ENCODE data around the gene GMCL1. TPM values are rescaled to one million over a fixed set of nuclear protein-coding genes. Genes with fewer than 3 reads are reported as not detected.
"Not testable (repeated sequence)": the region's sequence is repeated elsewhere in the genome, so short reads cannot be mapped to it uniquely, and the experiment has no call there.

GMCL1 gene, protein sequence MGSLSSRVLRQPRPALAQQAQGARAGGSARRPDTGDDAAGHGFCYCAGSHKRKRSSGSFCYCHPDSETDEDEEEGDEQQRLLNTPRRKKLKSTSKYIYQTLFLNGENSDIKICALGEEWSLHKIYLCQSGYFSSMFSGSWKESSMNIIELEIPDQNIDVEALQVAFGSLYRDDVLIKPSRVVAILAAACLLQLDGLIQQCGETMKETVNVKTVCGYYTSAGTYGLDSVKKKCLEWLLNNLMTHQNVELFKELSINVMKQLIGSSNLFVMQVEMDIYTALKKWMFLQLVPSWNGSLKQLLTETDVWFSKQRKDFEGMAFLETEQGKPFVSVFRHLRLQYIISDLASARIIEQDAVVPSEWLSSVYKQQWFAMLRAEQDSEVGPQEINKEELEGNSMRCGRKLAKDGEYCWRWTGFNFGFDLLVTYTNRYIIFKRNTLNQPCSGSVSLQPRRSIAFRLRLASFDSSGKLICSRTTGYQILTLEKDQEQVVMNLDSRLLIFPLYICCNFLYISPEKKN
- 13.0 and 16.1 TPM in 2 replicates for total RNA-seq (2014; rRNA removed; shearing (Covaris generic))
- polyA plus RNA-seq (2014; cell fraction: nucleus; rRNA removed): 7.2 and 15.1 TPM in 2 replicates

GRCh38 chr2:69829256-69830044 lies at the start of gene GMCL1:
GMCL1 (plus strand) TSS chr2:69829660; CDS start chr2:69829893, 233 bp downstream.
- peak; percentile 95 for DNase-seq (ENCODE audit: extremely low read depth, low read depth)

GRCh38 chr2:69780921-69781320 lies 48.5 kb upstream of the GMCL1 start:
- DNase-seq (ENCODE audit: extremely low read depth, low read depth): no peak

DNA sequence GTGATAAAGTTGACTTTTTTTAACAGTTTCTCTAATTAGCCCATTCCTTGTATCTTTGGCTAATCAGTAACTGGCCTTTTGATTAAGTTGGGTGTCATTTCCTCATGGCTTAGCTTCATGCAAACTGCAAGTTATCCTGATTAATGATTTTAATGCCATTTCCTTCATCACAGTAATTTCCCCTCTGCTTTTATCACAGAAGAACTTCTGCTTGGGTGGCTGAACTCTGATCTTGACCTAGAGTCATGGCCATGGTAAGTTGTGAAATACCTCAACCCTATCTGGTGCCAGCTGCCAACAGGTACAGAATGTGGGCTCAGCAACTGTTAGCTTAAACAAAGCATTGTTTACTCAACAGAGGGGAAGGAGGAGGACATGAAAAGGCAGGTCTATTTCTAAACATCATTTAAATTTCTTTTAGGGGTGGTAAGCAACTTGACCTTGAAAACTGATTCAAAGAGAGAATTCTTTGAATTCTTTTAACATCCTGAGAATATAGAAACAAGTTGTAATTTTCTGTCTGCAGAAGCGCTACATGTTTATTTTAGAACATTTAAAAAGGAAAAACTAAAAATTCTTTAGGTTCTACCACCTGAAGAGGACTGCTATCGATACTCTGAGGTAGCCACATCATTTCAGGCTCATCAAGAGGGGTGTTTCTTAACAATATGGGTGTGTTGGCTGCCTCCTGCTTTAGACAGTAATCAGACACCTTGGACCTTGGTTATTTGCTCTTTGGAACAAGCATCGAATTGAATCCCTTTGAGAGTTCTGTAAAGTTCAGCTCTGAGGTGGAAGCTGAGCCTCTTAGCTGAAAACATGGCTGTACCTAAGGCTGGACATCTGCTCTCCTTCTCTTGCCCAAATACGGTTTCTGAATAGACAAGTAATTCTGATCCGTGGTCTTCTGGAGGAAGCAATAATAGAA lies 47.9 kb upstream of the GMCL1 start:
- no peak for DNase-seq (ENCODE audit: extremely low read depth, low read depth)

- no peak for DNase-seq (ENCODE audit: extremely low read depth, low read depth)
Measured at GRCh38 chr2:69784228-69784627, 45.2 kb upstream of the GMCL1 start.

DNA sequence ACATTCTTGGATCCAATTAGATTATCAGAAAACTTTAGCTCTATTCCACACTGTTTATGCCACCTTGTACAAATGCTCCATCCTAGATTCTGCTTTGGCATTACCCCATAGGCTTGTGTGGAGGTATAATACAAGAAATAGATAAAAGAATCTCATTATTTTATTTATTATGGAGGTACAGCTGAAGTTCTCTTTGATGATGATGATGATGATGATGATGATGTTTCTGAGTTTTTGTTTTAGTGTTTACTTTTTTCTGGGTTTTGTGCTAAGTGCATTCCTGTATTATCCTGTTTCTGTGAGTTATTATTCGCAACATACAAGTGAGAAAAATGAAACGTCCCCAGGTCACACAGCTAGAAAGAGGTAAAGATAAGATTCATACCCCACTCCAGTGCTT lies 44.1 kb upstream of the GMCL1 start:
- DNase-seq (ENCODE audit: extremely low read depth, low read depth): no peak

- DNase-seq (ENCODE audit: extremely low read depth, low read depth): no peak
Measured at GRCh38 chr2:69786052-69786560, 43.4 kb upstream of the GMCL1 start.

DNA sequence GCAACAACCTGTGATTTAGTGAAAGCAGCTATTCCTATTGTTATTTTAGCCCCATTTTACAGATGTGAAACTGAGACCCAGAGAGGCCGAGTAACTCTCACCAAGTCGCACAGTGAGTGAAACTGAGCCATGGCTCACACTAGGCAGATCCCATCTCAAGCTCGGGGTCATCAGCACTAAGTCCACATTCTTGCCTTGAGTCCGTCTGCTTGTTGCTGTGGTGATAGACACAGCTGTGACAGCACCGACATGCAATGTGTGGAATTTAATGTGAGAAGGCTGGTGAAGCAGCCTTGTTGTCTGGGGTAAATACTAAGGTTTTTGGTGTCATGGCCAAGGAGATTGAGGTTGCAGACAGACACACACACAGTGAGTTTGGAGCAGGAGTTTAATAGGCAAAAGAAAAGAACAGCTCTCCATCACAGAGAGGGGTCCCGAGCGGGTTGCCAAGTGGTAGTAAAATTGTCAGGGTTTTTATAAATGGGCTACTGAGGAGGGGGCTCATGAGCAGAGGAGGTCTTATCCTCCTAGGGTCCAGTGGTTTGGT lies 40.2 kb upstream of the GMCL1 start:
- DNase-seq (ENCODE audit: extremely low read depth, low read depth): no peak

DNA sequence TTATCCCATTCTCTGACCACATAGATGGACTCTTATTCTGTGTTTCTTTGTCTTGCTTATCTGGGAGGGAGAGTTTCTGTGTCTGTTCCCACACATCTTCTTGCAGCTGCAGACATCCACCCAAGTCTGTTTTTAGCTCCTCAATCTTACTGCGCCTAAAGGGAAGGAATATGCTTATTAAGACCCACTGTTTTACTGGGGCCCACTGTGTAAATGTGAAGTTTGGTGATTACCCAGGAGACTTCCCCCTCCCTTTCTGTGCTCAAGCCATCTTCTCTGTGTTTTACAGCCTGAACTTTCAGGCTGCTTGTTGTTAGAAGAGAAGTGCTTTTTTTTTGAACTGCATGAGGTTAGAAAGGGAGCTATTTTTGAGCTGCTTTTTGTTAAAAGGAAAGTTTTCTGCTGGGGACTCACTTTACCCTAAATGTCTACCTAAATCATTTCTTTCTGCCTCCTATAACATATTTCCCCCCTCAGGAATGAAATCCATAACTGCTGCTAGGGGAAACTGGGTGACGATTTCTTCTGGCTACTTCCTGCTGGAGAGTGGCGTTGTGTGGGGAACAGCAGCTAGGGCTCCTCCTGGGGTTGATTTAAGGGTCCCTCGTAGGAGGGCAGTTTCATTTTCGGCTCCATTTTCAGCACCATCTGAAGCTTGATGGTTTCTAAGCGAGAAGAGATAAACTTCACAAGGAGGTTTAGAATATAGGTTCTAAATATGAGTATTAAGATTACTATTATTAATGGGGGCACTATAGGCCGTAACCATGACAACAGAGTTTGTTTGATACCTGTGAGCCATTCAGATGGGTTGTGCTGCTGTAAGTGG lies 39.5 kb upstream of the GMCL1 start:
- no peak for DNase-seq (ENCODE audit: extremely low read depth, low read depth)

GRCh38 chr2:69790601-69790959 lies 38.9 kb upstream of the GMCL1 start:
- DNase-seq (ENCODE audit: extremely low read depth, low read depth): no peak

- no peak for DNase-seq (ENCODE audit: extremely low read depth, low read depth)
Measured at GRCh38 chr2:69791045-69791444, 38.4 kb upstream of the GMCL1 start.

DNA sequence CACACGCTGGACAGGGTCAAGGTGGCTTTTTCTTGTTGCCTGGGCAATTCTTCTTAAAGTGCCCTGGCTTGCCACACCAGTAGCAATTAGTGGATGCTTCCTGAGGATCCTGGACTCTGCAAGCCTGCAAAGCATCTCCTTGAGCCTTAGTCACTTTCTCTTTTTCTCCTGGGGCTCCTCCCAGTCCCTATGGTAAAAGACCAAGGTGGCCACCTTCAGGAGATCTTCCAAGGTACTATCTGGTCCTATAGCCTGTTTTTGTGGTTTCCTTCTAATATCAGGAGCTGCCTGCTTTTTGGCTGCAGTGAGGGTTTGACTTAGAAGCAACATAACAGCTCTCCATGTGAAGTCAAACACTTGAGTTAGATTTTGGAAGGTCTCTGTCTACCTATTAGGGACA lies 33.3 kb upstream of the GMCL1 start:
- DNase-seq (ENCODE audit: extremely low read depth, low read depth): no peak

- DNase-seq (ENCODE audit: extremely low read depth, low read depth): no peak
Measured at GRCh38 chr2:69797235-69797634, 32.2 kb upstream of the GMCL1 start.

DNA sequence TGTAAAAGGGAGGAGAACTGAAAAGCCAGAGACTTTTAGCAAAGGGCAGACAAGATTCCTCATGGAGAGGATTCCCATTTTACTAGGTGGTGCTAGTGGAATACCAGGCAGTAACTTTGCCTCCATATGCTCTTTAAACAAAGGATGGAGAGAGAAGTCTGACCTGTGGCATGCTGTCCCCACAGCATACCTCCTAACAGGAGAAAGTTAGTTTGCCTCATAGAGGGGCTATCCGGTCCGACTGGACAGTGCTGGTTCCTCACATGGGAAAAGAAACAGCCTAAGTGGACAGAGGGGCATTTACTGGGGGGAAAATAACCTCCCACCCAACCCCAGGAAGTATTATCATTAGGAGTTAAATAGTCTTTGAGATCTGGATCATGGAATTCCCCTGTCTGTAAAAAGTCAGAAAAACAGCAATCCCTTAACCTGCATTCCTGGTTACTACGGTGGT lies 31.6 kb upstream of the GMCL1 start:
- no peak for DNase-seq (ENCODE audit: extremely low read depth, low read depth)

DNA sequence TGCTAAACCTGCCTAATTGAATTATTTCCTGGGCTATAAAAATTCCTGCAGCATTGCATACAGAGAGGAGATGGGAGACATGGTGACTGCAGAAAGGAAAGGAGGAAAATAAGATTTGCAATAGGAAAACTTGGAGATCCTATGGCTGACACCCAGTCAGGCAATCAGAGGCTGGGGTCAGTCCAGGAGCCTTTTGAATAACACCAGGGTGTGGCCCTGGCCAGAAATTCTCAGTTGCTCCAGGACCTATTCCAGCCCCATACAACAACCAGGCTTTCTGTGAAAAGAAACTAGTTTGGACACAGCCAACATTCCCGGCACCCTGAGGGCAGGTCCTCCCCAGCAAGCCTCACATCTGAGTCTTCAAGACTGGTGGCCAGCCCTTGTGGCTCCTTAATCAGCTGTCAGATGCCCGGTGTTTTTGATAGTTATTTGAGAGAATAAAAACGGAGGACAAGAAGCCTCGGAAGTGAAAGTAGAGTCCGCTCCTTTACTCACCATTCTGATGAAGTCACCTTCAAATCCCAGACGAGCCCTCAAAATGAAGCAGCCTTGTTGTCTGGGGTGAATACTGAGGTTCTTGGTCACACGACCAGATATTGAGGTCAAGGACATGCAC lies 31.1 kb upstream of the GMCL1 start:
- no peak for DNase-seq (ENCODE audit: extremely low read depth, low read depth)

- DNase-seq (ENCODE audit: extremely low read depth, low read depth): no peak
Measured at GRCh38 chr2:69798909-69799526, 30.4 kb upstream of the GMCL1 start.

- no peak for DNase-seq (ENCODE audit: extremely low read depth, low read depth)
Measured at GRCh38 chr2:69801745-69802290, 27.6 kb upstream of the GMCL1 start.

DNA sequence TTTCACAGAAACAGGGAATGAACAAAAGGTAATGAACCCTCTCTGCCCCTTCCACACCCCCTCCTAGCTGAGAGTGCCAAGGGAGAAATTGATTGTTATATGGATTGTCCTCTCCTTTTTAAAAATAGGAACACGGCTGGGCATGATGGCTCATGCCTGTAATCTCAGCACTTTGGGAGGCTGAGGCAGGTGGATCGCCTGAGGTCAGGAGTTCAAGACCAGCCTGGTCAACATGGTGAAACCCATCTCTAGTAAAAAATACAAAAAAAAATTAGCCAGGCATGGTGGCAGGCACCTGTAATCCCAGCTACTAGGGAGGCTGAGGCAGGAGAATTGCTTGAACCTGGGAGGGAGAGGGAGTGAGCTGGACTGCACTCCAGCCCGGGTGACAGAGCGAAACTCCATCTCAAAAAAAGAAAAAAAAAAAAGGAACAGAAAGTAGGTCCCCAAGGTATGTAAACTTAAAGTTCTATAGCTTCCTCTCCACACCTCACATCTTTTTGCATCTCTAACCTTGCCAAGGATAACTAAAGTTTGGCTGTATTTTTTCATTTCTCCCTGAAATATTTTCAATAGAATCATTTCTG lies 26.6 kb upstream of the GMCL1 start:
- not testable (repeated sequence) for DNase-seq (ENCODE audit: extremely low read depth, low read depth)

Measured in NCI-H460 (cell line).